HepG2 (cell line): ENCODE data around the gene XRCC2. TPM values are rescaled to one million over a fixed set of nuclear protein-coding genes. Genes with fewer than 3 reads are reported as not detected.

ENCODE experiments used
- ARNT ChIP-seq: fragments of 450-650 bp; IDR thresholded peaks from 2 replicates; pipeline ENCODE4 v1.6.1; 2017
- EEA1 ChIP-seq: sonication (generic); formaldehyde crosslinking; IDR thresholded peaks from 2 replicates; pipeline ENCODE4 v1.5.1; 2020; ENCODE audit warnings: mild to moderate bottlenecking, missing genetic modification reagents, borderline replicate concordance
- GPN1 ChIP-seq: sonication (generic); formaldehyde crosslinking; IDR thresholded peaks from 2 replicates; pipeline ENCODE4 v1.5.1; 2020; ENCODE audit warnings: missing genetic modification reagents, borderline replicate concordance
- GRHL1 ChIP-seq: sonication (generic); formaldehyde crosslinking; conservative IDR thresholded peaks from 2 replicates; pipeline ENCODE4 v1.8.0; 2022; ENCODE audit warnings: missing genetic modification reagents
- KMT2B ChIP-seq: IDR thresholded peaks from 2 replicates; pipeline ENCODE4 v1.6.1; 2016; ENCODE audit warnings: missing genetic modification reagents, missing compliant biosample characterization
- MAFK ChIP-seq, 2 experiments: IDR thresholded peaks in 1 of 2; conservative IDR thresholded peaks in 1 of 2; 2 replicates each; pipeline ENCODE4 v1.6.1; 2011; ENCODE audit warnings: improper control_type of control experiment in 2 of 2, low read length in 2 of 2
- POLR2G ChIP-seq: fragments of 200-400 bp; formaldehyde crosslinking; IDR thresholded peaks from 2 replicates; pipeline ENCODE4 v1.6.1; 2018; ENCODE audit warnings: mild to moderate bottlenecking, low read depth, low read length, moderate library complexity
- SP140L ChIP-seq: sonication (generic); formaldehyde crosslinking; IDR thresholded peaks from 2 replicates; pipeline ENCODE4 v1.4.0; 2020; ENCODE audit warnings: missing genetic modification reagents, borderline replicate concordance
- ZNF598 ChIP-seq: sonication (generic); formaldehyde crosslinking; IDR thresholded peaks from 2 replicates; pipeline ENCODE4 v1.5.1; 2020; ENCODE audit warnings: mild to moderate bottlenecking, missing genetic modification reagents, borderline replicate concordance
- ZNF607 ChIP-seq: sonication (generic); formaldehyde crosslinking; IDR thresholded peaks from 2 replicates; pipeline ENCODE4 v1.5.1; 2020; ENCODE audit warnings: missing genetic modification reagents, mild to moderate bottlenecking, borderline replicate concordance
- ZNF646 ChIP-seq: sonication (generic); formaldehyde crosslinking; IDR thresholded peaks from 2 replicates; pipeline ENCODE4 v1.9.0; 2021; ENCODE audit warnings: mild to moderate bottlenecking, missing genetic modification reagents
- ZNF687 ChIP-seq: sonication (generic); formaldehyde crosslinking; IDR thresholded peaks from 2 replicates; pipeline ENCODE4 v1.5.1; 2020; ENCODE audit warnings: mild to moderate bottlenecking, missing genetic modification reagents, moderate library complexity
- ZSCAN25 ChIP-seq: sonication (generic); formaldehyde crosslinking; IDR thresholded peaks from 2 replicates; pipeline ENCODE4 v1.8.0; 2022; ENCODE audit warnings: mild to moderate bottlenecking, missing genetic modification reagents
- ZSCAN30 ChIP-seq: sonication (generic); formaldehyde crosslinking; IDR thresholded peaks from 2 replicates; pipeline ENCODE4 v1.5.0; 2020; ENCODE audit warnings: mild to moderate bottlenecking, missing genetic modification reagents
- polyA plus RNA-seq, 8 experiments: library from polyadenylated mRNA; depleted of rRNA in 3 of 8; stranded (reverse) in 7 of 8; unstranded in 1 of 8; fragments of >200 nt; fragmentation: Illumina TruSeq in 4 of 8; extraction: Trizol in 4 of 8; gene quantifications; 2 replicates each; pipeline versions ENCODE4 v1.2.1 to v1.2.3, GENCODE V29; 2011 to 2016; ENCODE audit warnings: low read depth in 4 of 8, missing spikeins in 1 of 8, mixed read lengths in 1 of 8; ENCODE audit not compliant: insufficient read depth in 1 of 8
- total RNA-seq, 5 experiments: library from RNA; depleted of rRNA; stranded (reverse); fragments of >200 nt; fragmentation: Illumina TruSeq; extraction: Trizol; gene quantifications; 2 replicates each; pipeline ENCODE4 v1.2.3, GENCODE V29; 2016; ENCODE audit warnings: low read depth in 1 of 5

Gene XRCC2
- total and polyA plus RNA-seq, 2 of the 13 experiments (the other 11 are each of a cell fraction or from before 2014, with no cell fraction given): 3.8 to 14.5 TPM

DNA sequence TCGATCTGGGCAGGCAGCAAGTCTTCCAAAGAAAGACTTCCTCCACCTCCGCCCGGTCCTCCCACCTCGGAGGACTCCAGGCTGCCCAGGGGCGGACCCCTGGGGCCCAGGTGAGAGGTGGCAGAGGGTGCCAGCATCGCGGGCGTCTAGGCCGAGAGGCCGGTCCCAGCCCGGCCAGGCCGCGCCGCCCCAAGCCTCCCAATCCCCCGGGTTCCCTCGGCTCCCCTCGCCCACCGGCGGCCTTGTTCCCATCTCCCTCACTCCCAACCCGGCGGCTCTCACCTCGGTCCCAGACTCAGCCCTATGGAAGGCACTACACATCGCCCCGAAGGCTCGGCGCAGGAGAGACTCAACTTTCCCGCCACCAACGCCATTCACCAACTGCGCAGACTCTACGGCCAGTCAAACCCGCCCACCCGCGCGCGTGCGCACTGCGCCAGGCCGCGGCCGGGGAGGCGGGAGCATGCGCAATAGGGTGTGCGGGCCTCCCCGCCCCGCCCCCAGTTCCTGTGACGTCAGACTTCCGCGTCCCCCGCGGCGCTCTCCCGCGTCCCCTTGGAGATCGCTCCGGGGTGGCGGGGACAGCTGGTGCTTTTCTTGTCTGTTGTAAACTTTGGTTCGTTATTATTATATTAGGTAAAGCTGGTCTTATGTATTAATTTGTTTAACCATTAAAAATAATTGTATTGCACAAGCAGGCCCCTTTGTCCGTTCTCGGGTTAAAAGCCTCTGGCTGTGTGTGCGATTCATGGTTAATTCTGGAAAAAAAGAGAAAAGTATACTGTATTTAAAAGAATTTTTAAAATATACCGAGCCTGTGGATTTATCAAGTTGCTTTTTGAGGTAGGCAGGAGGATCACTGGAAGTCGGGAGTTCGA is at the start of gene XRCC2 (continued):
- TF ChIP-seq GPN1 (CRISPR knock-in tag) (no peak), MAFK (conservative IDR thresholded peaks at IDR 0.05 in 1 of 2, IDR thresholded peaks at IDR 0.05 in 1 of 2; ENCODE audit: low read length in 2 of 2) (no peak), ZNF598 (no peak), KMT2B (CRISPR knock-in tag) (peak; percentile 86), ARNT (no peak), EEA1 (CRISPR knock-in tag) (0 out of 2 replicates have a peak, but pooled peaks have one; percentile 31), ZNF687 (CRISPR knock-in tag) (peak; percentile 91), ZSCAN30 (CRISPR knock-in tag) (no peak), ZNF646 (CRISPR knock-in tag) (no peak), GRHL1 (CRISPR knock-in tag) (no peak), ZSCAN25 (CRISPR knock-in tag) (peak; percentile 28; the same call in 1 of the 2 replicates), ZNF607 (CRISPR knock-in tag) (peak; percentile 17; the same call in 1 of the 2 replicates), POLR2G (peak; percentile 97), SP140L (no peak)
